Cardiac ventricle fibroblast (primary cell): ENCODE data around the gene SLC10A6. TPM values are rescaled to one million over a fixed set of nuclear protein-coding genes. Genes with fewer than 3 reads are reported as not detected.

ENCODE experiments used
- total RNA-seq: library from RNA; depleted of rRNA; stranded (reverse); fragments of >200 nt; gene quantifications from 2 replicates; pipeline ENCODE4 v1.2.3, GENCODE V29; 2015

The SLC10A6 gene
- total RNA-seq, result not detected in 2 replicates

GRCh38 chr4:86848732-86849619 lies at the start of gene SLC10A6:
Gene SLC10A6 (minus strand): TSS chr4:86849384. CDS start chr4:86849115, 269 bp downstream.

GRCh38 chr4:86891762-86892635 lies 42.8 kb upstream of the SLC10A6 start, which contains the start of gene C4orf36:
Gene C4orf36 (minus strand): TSS chr4:86892422. CDS start chr4:86891520, 902 bp downstream.

Other genes with a start within 250 kb of the SLC10A6 start
- gene C4orf36, start 43.0 kb upstream of the SLC10A6 start, total RNA-seq, result not detected in 2 replicates
- 21.6 and 26.1 TPM in 2 replicates for gene AFF1, start 85.6 kb upstream of the SLC10A6 start, total RNA-seq